Caco-2 (cell line): ENCODE results near the gene C2orf49. TPM values are rescaled to one million over a fixed set of nuclear protein-coding genes. Genes with fewer than 3 reads are reported as not detected.
A peak's percentile ranks its signal among the peaks of the same experiment; 100 is the strongest.

Experiments
- BruUV-seq: library from RNA; stranded (reverse); fragments of 400-500 nt; replicated peaks from 2 replicates; lab custom pipeline; 2021; lab: Mats Ljungman, UMichigan
- CTCF ChIA-PET: fragments of 300-600 bp; sonication (Branson Sonifier 250); formaldehyde crosslinking; loops from one replicate; lab custom pipeline; 2022; ENCODE audit warnings: antibody characterized with exemption; lab: Charles Lee
- POLR2A ChIA-PET: fragments of 300-600 bp; sonication (Branson Sonifier 250); formaldehyde crosslinking; loops from one replicate; lab custom pipeline; 2022; ENCODE audit warnings: antibody characterized with exemption; lab: Charles Lee
- DNase-seq, 2 experiments: peaks; one replicate each; pipeline versions ENCODE4 v3.0.0 to v3.0.0-alpha.2; 2020 to 2022
- H3K27me3 ChIP-seq: replicated peaks from 2 replicates; pipeline ENCODE4 v1.6.0; 2011; ENCODE audit warnings: low read length; ENCODE audit not compliant: control insufficient read depth, insufficient read depth
- H3K36me3 ChIP-seq: 2 replicates; pipeline ENCODE4 v1.5.1; 2011; ENCODE audit warnings: low read length; ENCODE audit not compliant: control insufficient read depth, insufficient read depth
- H3K4me1 ChIP-seq: fragments of 250-450 bp; sonication (Bioruptor Pico); 2 replicates; pipeline ENCODE4 v1.5.1; 2020; ENCODE audit warnings: mild to moderate bottlenecking
- H3K4me3 ChIP-seq: 2 replicates; pipeline ENCODE4 v1.5.1; 2011; ENCODE audit warnings: low read depth, mild to moderate bottlenecking, control low read depth, low read length
- H3K9me3 ChIP-seq: fragments of 250-450 bp; sonication (Bioruptor Pico); 2 replicates; pipeline ENCODE4 v1.5.1; 2020; ENCODE audit warnings: mild to moderate bottlenecking, moderate library complexity
- H3K27ac Mint-ChIP-seq: one replicate; pipeline ENCODE4 v1.8.0; 2022; ENCODE audit warnings: mixed read lengths; ENCODE audit not compliant: unreplicated experiment
- H3K27me3 Mint-ChIP-seq: one replicate; pipeline ENCODE4 v1.8.0; 2022; ENCODE audit warnings: mixed read lengths; ENCODE audit not compliant: insufficient read depth, unreplicated experiment
- H3K36me3 Mint-ChIP-seq: one replicate; pipeline ENCODE4 v1.8.0; 2022; ENCODE audit warnings: mild to moderate bottlenecking, mixed read lengths; ENCODE audit not compliant: insufficient read depth, unreplicated experiment
- H3K4me1 Mint-ChIP-seq: one replicate; pipeline ENCODE4 v1.8.0; 2022; ENCODE audit warnings: low read depth, mixed read lengths; ENCODE audit not compliant: unreplicated experiment
- H3K4me3 Mint-ChIP-seq: one replicate; pipeline ENCODE4 v1.8.0; 2022; ENCODE audit warnings: mild to moderate bottlenecking, moderate library complexity, mixed read lengths; ENCODE audit not compliant: unreplicated experiment
- H3K9me3 Mint-ChIP-seq: one replicate; pipeline ENCODE4 v1.8.0; 2022; ENCODE audit warnings: mixed read lengths; ENCODE audit not compliant: unreplicated experiment
- CTCF ChIP-seq, 2 experiments: fragments of 200-600 bp in 1 of 2; IDR thresholded peaks; 1 replicate in 1 of 2; 2 replicates in 1 of 2; pipeline versions ENCODE4 v1.5.1 to v1.8.0; 2011 to 2022; ENCODE audit warnings: antibody characterized with exemption in 1 of 2, control low read depth in 1 of 2, inconsistent platforms in 1 of 2, low read depth in 1 of 2, low read length in 1 of 2, mild to moderate bottlenecking in 1 of 2, moderate library complexity in 1 of 2; ENCODE audit not compliant: insufficient read depth in 1 of 2, severe bottlenecking in 1 of 2, unreplicated experiment in 1 of 2
- intact Hi-C: fragments of 100-400 bp; cut with micrococcal nuclease; formaldehyde crosslinking; loops from one replicate; pipeline ENCODE4 v1.10.0; 2022; ENCODE audit not compliant: unreplicated experiment
- total RNA-seq: library from RNA; stranded (reverse); gene quantifications from 2 replicates; pipeline ENCODE4 v1.2.3, GENCODE V29; 2022

Gene C2orf49
- total RNA-seq, 1 experiment from 2014 or later = 24.8 TPM

- H3K9me3 ChIP-seq = no peaks in the 10 kb centered on the region
- POLR2A ChIA-PET = no interaction called here
- Mint-ChIP-seq H3K36me3 (peaks cover 32% of the 10 kb centered on the region), H3K9me3 (no peaks in the 10 kb centered on the region), H3K4me1 (peaks cover 6% of the 10 kb centered on the region), H3K27ac (no peak overlapping the region), H3K27me3 (no peaks in the 10 kb centered on the region), H3K4me3 (no peak overlapping the region)
- BruUV-seq = no TSS peak
- DNase-seq = no peak
- CTCF ChIA-PET = no interaction called here
- H3K36me3 ChIP-seq = peaks cover 2% of the 10 kb centered on the region; the same call in 1 of the 2 replicates
- intact Hi-C loops = no loop called here
- no peak for TF ChIP-seq CTCF (IDR thresholded peaks at IDR 0.05; ENCODE audit: insufficient read depth in 1 of 2, low read depth in 1 of 2, low read length in 1 of 2, severe bottlenecking in 1 of 2, unreplicated experiment in 1 of 2)
- no peaks in the 10 kb centered on the region for H3K27me3 ChIP-seq
- no peak overlapping the region for H3K4me3 ChIP-seq
- no peaks in the 10 kb centered on the region for H3K4me1 ChIP-seq
These were observed 39.3 kb upstream of the C2orf49 start for GRCh38 chr2:105298017-105298416.

- peak; percentile 27 to 43 for TF ChIP-seq CTCF (IDR thresholded peaks at IDR 0.05; ENCODE audit: insufficient read depth in 1 of 2, low read depth in 1 of 2, low read length in 1 of 2, severe bottlenecking in 1 of 2, unreplicated experiment in 1 of 2)
- Histone ChIP-seq H3K4me3 (no peak overlapping the region), H3K9me3 (no peaks in the 10 kb centered on the region), H3K27me3 (no peaks in the 10 kb centered on the region), H3K36me3 (peaks cover 2% of the 10 kb centered on the region; the same call in 1 of the 2 replicates), H3K4me1 (no peaks in the 10 kb centered on the region)
- POLR2A ChIA-PET = no interaction called here
- peak in 1 of 2 experiments; percentile 43 for DNase-seq
- BruUV-seq = no TSS peak
- Mint-ChIP-seq H3K9me3 (no peaks in the 10 kb centered on the region), H3K4me3 (no peak overlapping the region), H3K4me1 (peaks cover 6% of the 10 kb centered on the region), H3K27ac (no peak overlapping the region), H3K27me3 (no peaks in the 10 kb centered on the region), H3K36me3 (peaks cover 29% of the 10 kb centered on the region)
- intact Hi-C loops = no loop called here
- CTCF ChIA-PET = no interaction called here
These were observed 38.0 kb upstream of the C2orf49 start for GRCh38 chr2:105299290-105299689.

- Mint-ChIP-seq H3K27ac (no peak overlapping the region), H3K27me3 (no peaks in the 10 kb centered on the region), H3K4me3 (no peak overlapping the region), H3K4me1 (peaks cover 6% of the 10 kb centered on the region), H3K36me3 (peaks cover 17% of the 10 kb centered on the region), H3K9me3 (no peaks in the 10 kb centered on the region)
- no TSS peak for BruUV-seq
- ChIA-PET POLR2A (no interaction called here), CTCF (interaction anchor here (0.5 to 0.7 kb wide), 2 partner anchors 21 to 64 kb away, joined by 4 to 7 read pairs; no protein-coding TSS in a partner anchor)
- intact Hi-C loops = no loop called here
- no peak for DNase-seq
- H3K4me1 ChIP-seq = no peaks in the 10 kb centered on the region
- TF ChIP-seq CTCF (IDR thresholded peaks at IDR 0.05; ENCODE audit: insufficient read depth in 1 of 2, low read depth in 1 of 2, low read length in 1 of 2, severe bottlenecking in 1 of 2, unreplicated experiment in 1 of 2) = no peak
- H3K4me3 ChIP-seq = no peak overlapping the region
- H3K9me3 ChIP-seq = no peaks in the 10 kb centered on the region
- H3K27me3 ChIP-seq = no peaks in the 10 kb centered on the region
- H3K36me3 ChIP-seq = peaks cover 2% of the 10 kb centered on the region; the same call in 1 of the 2 replicates
These were observed 35.7 kb upstream of the C2orf49 start for GRCh38 chr2:105301646-105302045.
